GM12878 (cell line): ENCODE measurements around the gene FLAD1. TPM values are rescaled to one million over a fixed set of nuclear protein-coding genes. Genes with fewer than 3 reads are reported as not detected.

Source experiments
- ATAC-seq: fragments of 200-7000 bp; cut with Tn5 transposase; 3 replicates; pipeline ENCODE4 v1.9.1; 2020; ENCODE audit warnings: mild to moderate bottlenecking, moderate library complexity
- BruUV-seq: library from RNA; stranded (reverse); fragments of 400-500 nt; replicated peaks from 2 replicates; lab custom pipeline; 2021; lab: Mats Ljungman, UMichigan
- CTCF ChIA-PET: fragments of 300-600 bp; sonication (Branson Sonifier 250); formaldehyde crosslinking; extraction: SDS; loops from one replicate; lab custom pipeline; 2021; ENCODE audit warnings: inconsistent platforms; lab: Yijun Ruan, JAX
- POLR2A ChIA-PET: fragments of 350-600 bp; formaldehyde crosslinking; extraction: SDS; loops from one replicate; lab custom pipeline; 2021; ENCODE audit warnings: inconsistent platforms; lab: Charles Lee
- RAD21 ChIA-PET: fragments of 300-600 bp; sonication (Branson Sonifier 250); formaldehyde crosslinking; loops from one replicate; lab custom pipeline; 2023; ENCODE audit warnings: antibody characterized with exemption; ENCODE audit not compliant: unreplicated experiment; lab: Charles Lee
- SMC1A ChIA-PET: fragments of 300-600 bp; sonication (Branson Sonifier 250); formaldehyde crosslinking; loops from one replicate; lab custom pipeline; 2023; ENCODE audit not compliant: unreplicated experiment, uncharacterized antibody; lab: Charles Lee
- DNase-seq: peaks from one replicate; pipeline ENCODE4 v3.0.0-alpha.2; 2011; ENCODE audit warnings: low read depth, low spot score
- FAIRE-seq: peaks from 3 replicates; lab custom pipeline; 2011; peaks lifted over from hg19 to GRCh38; lab: Jason Lieb, UNC
- H2AFZ ChIP-seq: 2 replicates; pipeline ENCODE4 v1.6.0; 2011; ENCODE audit warnings: low read depth, low read length, control low read depth; ENCODE audit not compliant: control insufficient read depth
- H3K27ac ChIP-seq: 2 replicates; pipeline ENCODE4 v1.5.1; 2011; ENCODE audit warnings: control low read depth; ENCODE audit not compliant: control insufficient read depth, insufficient read depth
- H3K27me3 ChIP-seq, 2 experiments: replicated peaks in 1 of 2; 2 replicates each; pipeline versions ENCODE4 v1.6.0 to v1.6.1; 2011; ENCODE audit warnings: low read length in 1 of 2; ENCODE audit not compliant: control insufficient read depth in 2 of 2, insufficient read depth in 2 of 2
- H3K36me3 ChIP-seq, 2 experiments: 2 replicates each; pipeline ENCODE4 v1.5.1; 2011; ENCODE audit warnings: low read length in 1 of 2; ENCODE audit not compliant: control insufficient read depth in 2 of 2, insufficient read depth in 2 of 2
- H3K4me1 ChIP-seq: 2 replicates; pipeline ENCODE4 v1.6.1; 2011; ENCODE audit warnings: mild to moderate bottlenecking, low read length, moderate library complexity, mixed read lengths; ENCODE audit not compliant: control insufficient read depth, insufficient read depth
- H3K4me2 ChIP-seq: 2 replicates; pipeline ENCODE4 v1.6.0; 2011; ENCODE audit warnings: control low read depth; ENCODE audit not compliant: control insufficient read depth, insufficient read depth
- H3K4me3 ChIP-seq: fragments of 200-600 bp; sonication (generic); 2 replicates; pipeline ENCODE4 v1.5.1; 2016
- H3K79me2 ChIP-seq: 2 replicates; pipeline ENCODE4 v1.6.0; 2011; ENCODE audit warnings: low read length; ENCODE audit not compliant: control insufficient read depth, insufficient read depth
- H3K9ac ChIP-seq: 2 replicates; pipeline ENCODE4 v1.8.0; 2011; ENCODE audit warnings: low read length, control low read depth, mixed read lengths; ENCODE audit not compliant: control insufficient read depth, insufficient read depth
- H3K9me3 ChIP-seq: replicated peaks from 3 replicates; pipeline ENCODE4 v1.5.1; 2011; ENCODE audit warnings: mild to moderate bottlenecking, low read length; ENCODE audit not compliant: control insufficient read depth, insufficient read depth
- H4K20me1 ChIP-seq: 2 replicates; pipeline ENCODE4 v1.6.0; 2011; ENCODE audit not compliant: control insufficient read depth, insufficient read depth
- CTCF ChIP-seq, 3 experiments: IDR thresholded peaks in 2 of 3; conservative IDR thresholded peaks in 1 of 3; 2 replicates each; pipeline ENCODE4 v1.5.1; 2011; ENCODE audit warnings: low read depth in 3 of 3, low read length in 3 of 3, mild to moderate bottlenecking in 3 of 3, control low read depth in 2 of 3, moderate library complexity in 2 of 3, inconsistent platforms in 1 of 3, mixed read lengths in 1 of 3; ENCODE audit not compliant: control insufficient read depth in 2 of 3, insufficient read depth in 1 of 3; ENCODE audit errors: extremely low read depth in 1 of 3
- KLF5 ChIP-seq: fragments of 450-650 bp; IDR thresholded peaks from 2 replicates; pipeline ENCODE4 v1.6.1; 2014; ENCODE audit warnings: mild to moderate bottlenecking; ENCODE audit not compliant: partially characterized antibody
- RAD51 ChIP-seq: fragments of 450-650 bp; IDR thresholded peaks from 2 replicates; pipeline ENCODE4 v1.6.1; 2016; ENCODE audit warnings: moderate library complexity, mild to moderate bottlenecking, inconsistent platforms
- REST ChIP-seq: IDR thresholded peaks from 2 replicates; pipeline ENCODE4 v1.6.1; 2012; ENCODE audit warnings: mild to moderate bottlenecking, low read depth, low read length
- whole genome bisulfite sequencing: methylation state at CpG from one replicate; pipeline ENCODE4 v1.1.6; 2016; ENCODE audit warnings: low lambda C conversion rate; ENCODE audit not compliant: insufficient replicate concordance, insufficient coverage; ENCODE audit errors: missing lambda C conversion rate; 5-methylcytosine and 5-hydroxymethylcytosine counted together
- in situ Hi-C: fragments of 300-500 bp; cut with MboI; formaldehyde crosslinking; loops from 9 replicates; pipeline ENCODE4 v1.14.3; 2018; ENCODE audit warnings: mixed read lengths
- intact Hi-C: fragments of 100-400 bp; cut with micrococcal nuclease; formaldehyde crosslinking; loops from one replicate; pipeline ENCODE4 v1.14.2; 2022; ENCODE audit not compliant: unreplicated experiment
- polyA plus RNA-seq, 11 experiments: library from polyadenylated mRNA; depleted of rRNA in 4 of 11; unstranded in 6 of 11; stranded (reverse) in 5 of 11; fragments of >200 nt; fragmentation: Nextera tagmentation in 4 of 11; fragmentation: Illumina TruSeq in 1 of 11; extraction: Ambion mirVana in 4 of 11; extraction: Trizol in 1 of 11; gene quantifications; 1 replicate in 1 of 11; 2 replicates in 10 of 11; pipeline versions ENCODE4 v1.2.1 to v1.2.3, GENCODE V29; 2011 to 2016; ENCODE audit warnings: inconsistent platforms in 2 of 11, missing spikeins in 2 of 11, low read depth in 1 of 11
- total RNA-seq, 4 experiments: library from RNA; depleted of rRNA in 3 of 4; stranded (reverse); fragments of >200 nt in 3 of 4; fragmentation: Illumina TruSeq in 1 of 4; extraction: Trizol in 1 of 4; gene quantifications; 2 replicates each; pipeline versions ENCODE4 v1.2.1 to v1.2.3, GENCODE V29; 2013 to 2021

The FLAD1 gene
- total and polyA plus RNA-seq, 10 of the 15 experiments (the other 5 are each of a cell fraction or from before 2014, with no cell fraction given), result 22.9 to 93.4 (median 56.6) TPM

- in situ Hi-C loops (no loop called here), intact Hi-C loops (no loop called here)
- H3K4me3 ChIP-seq, result no peak overlapping the region
- peaks cover 9% of the 10 kb centered on the region for H3K4me1 ChIP-seq
- ChIA-PET RAD21 (interaction anchor here (1.5 kb wide), 1 partner anchor 9 kb away, joined by 9 read pairs; the partner anchor contains the start of gene FLAD1), SMC1A (interaction anchor here (0.6 to 8.1 kb wide), 3 partner anchors 9 to 24 kb away, joined by 3 to 69 read pairs (median 6); partner anchors contain the start of gene FLAD1), CTCF (interaction anchor here (0.5 to 11.0 kb wide), 7 partner anchors 14 to 299 kb away, joined by 3 to 226 read pairs (median 4); partner anchors contain the start of genes CKS1B, FLAD1, PBXIP1 and SHC1), POLR2A (interaction anchor here (1.4 kb wide), 1 partner anchor 10 kb away, joined by 4 read pairs; the partner anchor contains the start of gene FLAD1)
- TF ChIP-seq RAD51 (no peak), CTCF (IDR thresholded peaks at IDR 0.05 in 2 of 3, conservative IDR thresholded peaks at IDR 0.05 in 1 of 3; ENCODE audit: control insufficient read depth in 2 of 3, extremely low read depth in 1 of 3, insufficient read depth in 1 of 3, low read depth in 3 of 3, low read length in 3 of 3) (peak; percentile 8 to 30 (median 21); a peak in 3 of 6 replicates), REST (no peak), KLF5 (no peak)
- H3K27ac ChIP-seq, result no peak overlapping the region
- H3K79me2 ChIP-seq, result no peaks in the 10 kb centered on the region; the same call in 1 of the 2 replicates
- peak; percentile 37; the same call in 2 of the 3 replicates for ATAC-seq
- no peak overlapping the region for H3K4me2 ChIP-seq
- H2AFZ ChIP-seq, result no peak overlapping the region
- no peaks in the 10 kb centered on the region for H4K20me1 ChIP-seq
- no peak for FAIRE-seq
- no TSS peak for BruUV-seq
- no peak overlapping the region for H3K9ac ChIP-seq
- H3K9me3 ChIP-seq, result no peaks in the 10 kb centered on the region
- DNase-seq, result no peak
- H3K36me3 ChIP-seq, result peaks cover 11 to 14% of the 10 kb centered on the region in 2 experiments; a peak in 3 of 4 replicates
- no peaks in the 10 kb centered on the region for H3K27me3 ChIP-seq
- WGBS, result 82% methylated on average over 14 of the region's 14 CpGs
Observed at GRCh38 chr1:154992721-154993571, 9.8 kb downstream of the FLAD1 start.
